ENCODE data around the gene KRT84. TPM values are rescaled to one million over a fixed set of nuclear protein-coding genes. Genes with fewer than 3 reads are reported as not detected.
"Not testable (repeated sequence)": the region's sequence is repeated elsewhere in the genome, so short reads cannot be mapped to it uniquely, and the experiment has no call there.

KRT84 gene
- total RNA-seq, 1 experiment from 2014 or later, result not detected

DNA sequence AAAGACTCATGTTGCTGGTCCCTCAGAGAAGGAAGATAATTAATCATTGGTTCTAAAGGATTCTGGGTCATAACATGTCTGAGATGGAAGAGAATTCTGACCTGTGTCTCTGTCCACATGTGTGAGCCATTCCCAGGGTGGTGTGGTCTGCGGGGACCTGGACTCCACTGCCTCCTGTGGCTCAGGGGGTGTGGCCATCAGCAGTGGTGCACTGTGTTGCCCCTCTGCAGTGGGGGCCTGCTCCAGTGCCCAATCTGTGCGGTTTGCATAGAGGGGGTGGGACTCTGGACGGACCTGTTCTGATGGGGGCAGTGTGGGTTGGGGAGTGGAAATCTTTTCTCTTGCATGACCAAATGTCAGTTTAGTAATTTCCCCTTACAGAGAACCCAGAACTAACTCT lies 31.7 kb downstream of the KRT84 start:
- no peak for DNase-seq (ENCODE audit: low read depth)
- in situ Hi-C loops (cut with HindIII; ENCODE audit: low pct_unique_long_range_greater_than_20kb, low sequenced_read_pairs), result no loop called here

DNA sequence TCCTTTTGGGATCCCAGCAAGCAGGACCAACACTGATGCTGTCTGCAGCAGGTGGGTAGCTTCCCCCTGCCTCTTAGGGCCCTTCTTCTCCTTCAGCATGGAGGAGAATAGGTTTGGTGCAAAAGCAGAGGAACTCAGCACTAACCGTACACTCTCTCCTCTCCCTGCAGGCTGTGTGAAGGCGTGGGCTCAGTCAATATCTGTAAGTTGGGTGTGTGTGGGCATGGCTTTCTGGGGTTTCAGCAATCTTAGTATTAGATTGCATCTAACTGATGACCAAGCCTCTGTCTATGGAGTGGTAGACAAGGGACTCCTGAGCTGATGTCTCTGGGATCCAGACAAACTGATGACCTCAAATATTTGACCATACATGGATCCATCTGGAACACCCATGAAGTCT lies 32.5 kb downstream of the KRT84 start:
- in situ Hi-C loops (cut with HindIII; ENCODE audit: low pct_unique_long_range_greater_than_20kb, low sequenced_read_pairs), result no loop called here
- no peak for DNase-seq (ENCODE audit: low read depth)

DNA sequence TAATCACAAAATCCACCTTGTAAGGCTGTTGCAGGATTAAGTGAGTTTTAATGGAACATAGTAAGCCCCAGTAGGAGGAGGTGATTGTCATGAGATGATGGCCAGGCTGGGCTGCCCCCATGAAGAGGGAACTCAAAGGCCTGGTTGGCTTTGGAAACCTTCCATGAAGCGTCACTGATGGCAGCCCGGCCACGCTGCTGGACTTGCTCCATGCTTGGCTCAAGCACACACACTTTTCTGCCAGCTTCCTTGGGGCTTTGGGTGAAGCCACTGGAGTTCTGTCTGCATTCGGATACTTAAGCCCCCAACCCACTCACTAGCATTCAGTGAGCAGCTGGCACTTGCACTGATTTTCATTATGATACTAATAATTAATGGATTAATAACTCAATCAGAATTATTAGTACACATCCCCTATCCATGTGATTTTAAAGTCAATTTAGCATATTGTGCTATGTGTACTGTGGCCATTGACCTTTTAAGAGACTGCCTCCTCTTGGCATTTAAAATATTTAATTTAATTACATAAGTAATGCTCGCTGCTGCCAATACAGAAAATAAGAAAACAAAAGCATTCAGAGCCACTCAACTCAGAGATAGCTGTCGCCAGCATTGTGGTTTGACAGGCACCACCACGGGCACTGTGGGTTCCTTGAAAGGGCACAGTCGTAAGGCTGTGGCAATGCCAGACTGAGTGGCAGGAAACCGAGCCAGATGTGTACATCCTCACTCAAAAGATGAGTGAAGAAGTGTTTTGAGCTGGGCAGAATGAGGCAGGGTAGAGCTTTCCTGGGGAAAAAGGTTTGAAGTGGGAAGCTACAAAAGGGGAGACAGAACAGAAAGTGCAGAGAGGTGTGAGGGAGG lies 34.0 kb downstream of the KRT84 start:
- no peak for DNase-seq (ENCODE audit: low read depth)
- in situ Hi-C loops (cut with HindIII; ENCODE audit: low pct_unique_long_range_greater_than_20kb, low sequenced_read_pairs), result no loop called here

DNA sequence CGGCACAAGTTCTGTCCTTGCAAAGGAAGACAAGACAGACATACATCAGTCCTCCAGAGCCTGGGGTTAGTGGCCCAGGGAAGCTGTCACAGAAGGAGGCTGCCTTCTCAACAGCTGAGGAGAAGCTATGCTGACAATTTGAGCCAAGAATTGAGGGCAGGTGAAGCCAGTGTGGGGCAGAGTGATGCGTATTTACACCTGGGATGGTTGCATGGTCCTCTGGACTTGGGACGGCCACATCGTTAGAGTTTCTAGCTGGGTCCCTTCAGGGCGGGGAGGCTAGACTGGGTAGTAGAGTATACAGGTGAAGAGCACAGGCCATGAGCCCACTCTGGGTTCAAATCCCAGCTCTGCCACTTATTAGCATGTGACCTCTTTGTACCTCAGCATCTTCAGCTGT lies 34.7 kb downstream of the KRT84 start:
- in situ Hi-C loops (cut with HindIII; ENCODE audit: low pct_unique_long_range_greater_than_20kb, low sequenced_read_pairs), result no loop called here
- DNase-seq (ENCODE audit: low read depth), result no peak

DNA sequence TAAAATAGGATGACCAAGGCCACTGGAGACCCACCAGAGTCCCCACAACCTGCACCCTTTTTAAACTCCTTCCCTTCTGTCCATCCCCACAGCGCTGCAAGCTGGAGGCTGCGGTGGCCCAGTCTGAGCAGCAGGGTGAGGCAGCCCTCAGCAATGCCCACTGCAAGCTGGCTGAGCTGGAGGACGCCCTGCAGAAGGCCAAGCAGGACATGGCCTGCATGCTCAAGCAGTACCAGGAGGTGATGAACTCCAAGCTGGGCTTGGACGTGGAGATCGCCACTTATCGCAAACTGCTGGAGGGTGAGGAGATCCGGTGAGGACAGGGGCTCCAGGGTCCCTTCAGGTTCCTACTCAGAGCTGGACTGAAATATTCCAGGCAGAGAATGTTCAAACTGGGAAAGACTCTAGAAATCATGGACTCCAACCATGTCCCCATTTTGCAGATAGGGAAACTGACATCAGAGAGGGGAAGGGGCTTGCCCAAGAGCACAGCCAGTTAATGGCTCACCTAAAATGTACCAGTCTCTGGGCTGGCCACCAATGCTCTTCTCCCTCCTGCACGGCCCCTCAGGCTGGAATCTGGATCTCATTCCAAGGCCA lies 35.3 kb downstream of the KRT84 start:
- in situ Hi-C loops (cut with HindIII; ENCODE audit: low pct_unique_long_range_greater_than_20kb, low sequenced_read_pairs), result no loop called here
- DNase-seq (ENCODE audit: low read depth), result no peak

DNA sequence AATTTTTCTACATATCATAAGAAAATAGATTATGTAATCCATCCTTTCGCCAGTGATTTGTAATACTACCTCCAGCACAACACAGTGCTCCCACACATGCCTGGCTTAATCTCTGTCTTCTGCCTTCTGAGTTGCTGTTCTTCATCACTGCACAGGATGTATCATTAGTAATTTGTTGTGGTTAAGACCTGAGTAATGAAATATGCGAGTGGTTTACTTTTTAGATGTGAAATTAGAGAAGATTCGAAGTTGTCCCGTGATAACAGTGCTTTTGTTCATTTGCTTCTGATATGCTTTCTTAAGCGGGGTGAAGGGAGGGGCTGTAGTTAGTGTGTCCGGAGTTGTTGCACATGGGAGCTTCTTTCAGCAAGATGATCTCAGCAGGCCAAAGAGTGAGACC lies 36.3 kb downstream of the KRT84 start:
- peak; percentile 70 for DNase-seq (ENCODE audit: low read depth)
- in situ Hi-C loops (cut with HindIII; ENCODE audit: low pct_unique_long_range_greater_than_20kb, low sequenced_read_pairs), result no loop called here

DNA sequence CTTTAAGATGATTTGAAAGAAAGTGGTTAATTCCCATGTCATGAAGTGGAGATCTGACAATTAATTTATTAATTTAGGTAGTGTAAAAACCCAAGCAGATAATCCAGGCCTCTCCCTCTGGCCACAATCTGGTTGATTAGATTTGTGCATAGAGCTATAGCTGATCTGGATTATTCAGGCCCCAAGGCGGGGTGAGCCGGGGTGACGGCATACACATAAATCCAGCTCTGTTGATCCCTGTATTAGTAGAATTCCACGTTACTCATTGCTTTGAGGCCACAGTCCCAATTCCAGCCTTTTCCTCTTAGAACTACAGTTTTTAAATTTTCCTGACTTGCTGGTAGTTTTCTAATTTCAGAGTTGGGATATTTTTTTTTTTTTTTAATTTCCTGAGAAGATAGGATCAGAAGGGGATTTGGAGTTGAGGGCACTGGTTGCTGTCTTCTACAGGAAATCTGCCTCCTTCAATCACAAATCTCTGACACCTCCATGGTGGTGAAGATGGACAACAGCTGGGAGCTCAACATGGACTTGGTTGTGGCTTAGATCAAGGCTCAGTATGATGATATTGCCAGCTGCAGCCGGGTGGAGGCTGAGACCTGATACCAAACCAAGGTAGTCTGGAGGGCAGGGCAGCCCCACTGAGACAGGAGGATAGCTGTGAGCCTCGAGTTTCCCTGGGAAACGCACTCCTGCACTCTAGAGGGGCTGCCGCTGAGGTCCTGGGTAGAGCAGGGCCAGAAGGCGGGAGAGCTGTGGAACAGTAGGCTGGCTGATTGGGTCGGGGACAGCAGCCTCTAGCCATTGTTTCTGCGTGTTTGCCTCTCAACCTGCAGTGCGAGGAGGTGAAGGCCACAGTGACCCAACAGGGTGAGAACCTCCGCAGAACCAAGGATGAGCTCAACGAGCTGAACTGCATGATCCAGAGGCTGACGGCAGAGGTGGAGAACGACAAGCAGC lies 37.6 kb downstream of the KRT84 start:
- DNase-seq (ENCODE audit: low read depth), result no peak
- in situ Hi-C loops (cut with HindIII; ENCODE audit: low pct_unique_long_range_greater_than_20kb, low sequenced_read_pairs), result no loop called here

DNA sequence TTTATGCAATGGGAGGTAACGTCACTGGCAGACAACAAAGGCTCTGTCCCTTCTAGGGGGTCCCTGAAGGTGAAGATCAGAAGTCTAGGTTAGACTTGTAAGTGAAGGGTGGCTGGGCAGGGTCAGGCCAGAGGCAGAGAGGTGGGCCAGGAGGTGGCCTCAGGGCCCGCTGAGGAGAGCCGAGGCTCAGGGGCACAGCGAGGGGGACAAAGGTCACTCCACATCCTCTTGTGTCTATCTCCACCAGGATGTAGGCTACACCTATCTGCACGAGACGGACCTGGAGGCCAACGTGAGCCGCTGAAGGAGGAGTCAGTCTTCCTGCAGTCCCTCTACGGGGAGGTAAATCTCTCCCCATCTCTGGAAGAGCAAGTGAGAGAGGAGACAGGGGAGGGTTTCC lies 38.4 kb downstream of the KRT84 start:
- DNase-seq (ENCODE audit: low read depth), result no peak
- in situ Hi-C loops (cut with HindIII; ENCODE audit: low pct_unique_long_range_greater_than_20kb, low sequenced_read_pairs), result no loop called here

DNA sequence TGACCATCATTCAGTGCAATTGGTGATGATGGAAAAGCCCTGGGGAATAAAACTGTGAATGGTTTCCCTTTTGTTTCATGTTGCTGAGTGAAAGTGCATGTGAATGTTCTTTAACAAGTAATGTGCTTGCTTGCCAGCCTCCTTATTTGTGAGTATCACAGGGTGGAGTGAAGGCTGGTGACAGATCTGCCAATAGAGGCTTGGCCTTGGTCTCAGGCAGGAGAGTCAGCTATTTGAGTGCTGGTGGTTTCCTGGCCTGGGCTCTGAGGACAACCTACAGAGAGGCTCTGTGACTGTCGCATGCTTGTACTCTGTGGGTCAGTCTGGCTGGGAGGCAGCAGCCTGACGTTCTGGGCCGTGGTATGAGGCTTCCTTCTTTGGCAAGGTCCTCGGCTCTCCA lies 38.9 kb downstream of the KRT84 start:
- no peak for DNase-seq (ENCODE audit: low read depth)
- in situ Hi-C loops (cut with HindIII; ENCODE audit: low pct_unique_long_range_greater_than_20kb, low sequenced_read_pairs), result no loop called here

DNA sequence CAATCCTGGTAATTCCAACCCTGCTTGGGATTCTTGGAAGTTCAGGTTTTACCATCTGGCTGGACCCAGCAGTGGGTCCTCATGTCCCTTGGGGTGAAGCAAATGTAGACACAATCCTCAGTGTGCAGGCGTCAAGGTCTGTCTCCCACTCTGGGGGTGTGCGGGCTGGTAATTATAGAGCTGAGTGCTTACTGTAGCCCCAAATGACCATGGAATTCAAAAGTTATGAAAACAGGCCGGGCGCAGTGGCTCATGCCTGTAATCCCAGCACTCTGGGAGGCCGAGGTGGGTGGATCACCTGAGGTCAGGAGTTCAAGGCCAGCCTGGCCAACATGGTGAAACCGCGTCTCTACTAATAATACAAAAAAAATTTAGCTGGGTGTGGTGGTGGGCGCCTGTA lies 40.4 kb downstream of the KRT84 start:
- DNase-seq (ENCODE audit: low read depth); in situ Hi-C loops (cut with HindIII; ENCODE audit: low pct_unique_long_range_greater_than_20kb, low sequenced_read_pairs): not testable (repeated sequence)

DNA sequence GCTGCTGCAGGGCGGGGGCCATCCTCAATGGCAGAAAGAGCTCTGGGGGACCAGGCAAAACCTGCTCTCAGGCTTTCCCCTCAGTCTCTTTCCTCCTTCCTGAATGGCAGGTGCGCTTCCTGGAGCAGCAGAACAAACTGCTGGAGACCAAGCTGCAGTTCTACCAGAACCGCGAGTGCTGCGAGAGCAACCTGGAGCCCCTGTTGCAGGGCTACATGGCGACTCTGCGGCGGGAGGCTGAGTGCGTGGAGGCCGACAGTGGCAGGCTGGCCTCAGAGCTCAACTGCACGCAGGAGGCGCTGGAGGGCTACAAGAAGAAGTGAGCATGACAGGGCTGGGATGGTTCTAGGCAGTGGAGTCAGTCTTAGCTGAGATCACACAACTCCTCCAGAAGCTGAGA lies 41.3 kb downstream of the KRT84 start:
- in situ Hi-C loops (cut with HindIII; ENCODE audit: low pct_unique_long_range_greater_than_20kb, low sequenced_read_pairs), result no loop called here
- no peak for DNase-seq (ENCODE audit: low read depth)

DNA sequence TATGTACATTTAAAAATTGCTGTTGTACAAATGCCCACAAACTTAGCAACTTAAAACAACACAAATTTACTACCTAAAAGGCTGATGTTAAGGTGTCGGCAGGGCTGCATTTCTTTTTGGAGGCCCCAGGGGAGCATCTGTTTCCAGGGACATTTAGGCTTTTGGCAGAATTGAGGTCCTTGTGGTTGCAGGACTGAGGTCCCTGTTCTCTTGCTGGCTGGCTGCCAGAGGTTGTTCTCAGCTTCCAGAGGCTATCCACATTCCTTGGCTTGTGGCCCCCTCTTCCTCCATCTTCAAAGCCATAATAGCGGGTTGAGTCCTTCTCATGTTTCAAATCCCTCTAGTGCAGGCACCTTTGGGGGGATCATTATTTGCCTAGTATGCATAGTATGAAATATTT lies 41.9 kb downstream of the KRT84 start:
- no peak for DNase-seq (ENCODE audit: low read depth)
- in situ Hi-C loops (cut with HindIII; ENCODE audit: low pct_unique_long_range_greater_than_20kb, low sequenced_read_pairs), result no loop called here

DNA sequence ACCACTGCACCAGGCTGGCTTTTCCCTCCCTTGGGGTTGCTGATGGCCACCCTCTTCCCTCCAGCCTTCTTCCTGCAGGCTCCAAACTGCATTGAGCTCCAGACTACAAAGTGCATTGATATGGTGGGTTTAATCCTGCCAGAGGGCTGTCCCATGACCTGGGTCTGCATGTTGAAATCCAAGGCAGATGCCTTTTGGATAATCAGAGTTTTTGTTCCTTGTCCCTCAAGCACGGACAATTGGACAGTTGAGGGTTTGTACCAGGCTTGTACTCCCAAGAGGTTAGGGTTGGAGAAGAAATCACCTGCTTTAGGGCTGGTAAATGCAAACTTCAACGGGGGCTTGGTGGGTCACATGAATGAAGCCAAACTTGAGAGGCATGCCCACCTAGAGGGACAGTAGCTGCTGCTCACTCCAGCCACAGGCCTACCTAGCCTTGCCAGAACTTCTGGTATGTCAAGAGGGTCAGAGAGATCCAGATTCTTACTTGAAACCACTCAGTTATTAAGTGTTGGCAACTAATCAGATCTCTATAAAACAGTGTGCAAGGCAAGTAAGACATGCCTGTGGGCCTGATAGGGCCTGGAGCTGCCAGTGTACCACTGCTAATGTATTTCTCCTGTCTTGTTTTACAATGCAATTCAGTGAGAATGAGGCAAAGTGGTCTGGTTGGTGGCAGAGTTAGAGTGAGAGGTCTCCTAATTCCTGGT lies 42.5 kb downstream of the KRT84 start:
- in situ Hi-C loops (cut with HindIII; ENCODE audit: low pct_unique_long_range_greater_than_20kb, low sequenced_read_pairs), result no loop called here
- no peak for DNase-seq (ENCODE audit: low read depth)

DNA sequence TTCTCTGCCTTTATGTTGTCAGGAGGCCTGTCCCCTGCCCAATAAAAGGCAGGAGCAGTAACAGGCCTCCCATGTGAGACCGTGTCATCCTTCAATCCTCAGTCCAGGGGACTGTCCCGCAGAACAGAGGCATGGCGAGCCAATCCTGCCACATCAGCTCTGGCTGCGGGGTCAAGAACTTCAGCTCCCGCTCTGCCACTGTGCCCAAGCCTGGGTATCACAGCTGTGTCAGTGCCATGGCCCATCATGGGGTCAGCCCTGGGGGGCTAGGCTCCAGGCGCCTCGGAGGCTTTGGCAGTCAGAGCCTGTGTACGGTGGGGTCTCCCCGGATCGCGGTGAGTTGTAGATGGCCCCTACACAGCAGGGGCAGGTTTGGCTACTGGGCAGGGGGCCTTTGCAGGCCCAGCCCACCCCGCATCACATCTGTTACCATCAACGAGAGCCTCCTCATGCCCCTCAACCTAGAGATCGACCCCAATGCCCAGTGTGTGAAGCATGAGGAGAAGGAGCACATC lies 44.3 kb downstream of the KRT84 start:
- in situ Hi-C loops (cut with HindIII; ENCODE audit: low pct_unique_long_range_greater_than_20kb, low sequenced_read_pairs), result no loop called here
- DNase-seq (ENCODE audit: low read depth), result no peak

DNA sequence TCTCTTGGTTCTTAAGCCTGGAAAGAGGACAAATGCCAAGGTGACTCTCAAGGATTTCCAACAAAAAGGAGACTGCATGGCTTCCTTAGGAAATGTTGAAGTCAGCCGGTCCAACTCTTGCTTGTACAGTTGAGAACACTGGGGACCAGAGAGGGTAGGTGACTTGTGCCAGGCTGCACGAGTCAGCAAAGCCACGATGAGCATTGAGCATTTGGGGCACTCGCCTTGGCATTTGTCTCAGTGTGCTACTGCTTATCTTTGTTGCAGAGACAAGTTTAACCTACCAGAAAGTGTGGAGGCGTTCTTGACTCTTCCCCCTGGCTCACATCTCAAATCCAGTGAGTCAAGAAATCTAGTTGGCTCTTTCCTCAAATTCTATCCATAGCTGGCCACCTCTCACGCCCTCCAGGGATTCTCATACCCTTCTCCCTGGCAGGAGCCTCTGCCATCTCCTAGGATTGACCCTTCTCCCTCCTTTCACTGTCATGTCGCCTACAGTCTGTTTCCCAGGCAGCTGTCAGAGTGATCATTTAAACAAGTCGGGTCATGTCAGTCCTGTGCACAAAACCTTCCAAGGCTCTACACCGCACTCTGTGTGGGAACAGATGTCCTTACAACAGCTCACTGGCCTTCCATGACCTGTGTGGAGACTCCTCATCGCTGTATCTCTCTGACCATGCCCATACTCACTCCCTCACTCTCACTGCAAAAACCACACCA lies 47.1 kb downstream of the KRT84 start:
- no peak for DNase-seq (ENCODE audit: low read depth)
- in situ Hi-C loops (cut with HindIII; ENCODE audit: low pct_unique_long_range_greater_than_20kb, low sequenced_read_pairs), result no loop called here

DNA sequence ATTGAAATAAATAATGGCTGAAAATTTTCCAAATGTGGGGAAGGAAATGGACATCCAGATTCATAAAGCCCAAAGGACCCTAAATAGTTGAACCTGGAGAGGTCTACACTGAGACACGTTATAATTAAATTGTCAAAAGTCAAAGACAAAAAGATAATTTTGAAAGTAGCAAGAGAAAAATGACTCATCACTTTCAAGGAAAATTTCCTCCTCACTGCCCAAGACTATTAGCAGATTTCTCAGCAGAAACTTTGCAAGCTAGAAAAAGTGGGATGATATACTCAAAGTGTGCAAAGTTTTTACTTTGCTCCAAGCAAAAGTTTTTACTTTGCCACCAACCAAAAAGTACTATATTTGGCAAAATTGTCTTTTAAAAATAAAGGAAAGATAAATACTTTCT lies 48.4 kb downstream of the KRT84 start:
- DNase-seq (ENCODE audit: low read depth), result peak; percentile 25
- in situ Hi-C loops (cut with HindIII; ENCODE audit: low pct_unique_long_range_greater_than_20kb, low sequenced_read_pairs), result no loop called here

DNA sequence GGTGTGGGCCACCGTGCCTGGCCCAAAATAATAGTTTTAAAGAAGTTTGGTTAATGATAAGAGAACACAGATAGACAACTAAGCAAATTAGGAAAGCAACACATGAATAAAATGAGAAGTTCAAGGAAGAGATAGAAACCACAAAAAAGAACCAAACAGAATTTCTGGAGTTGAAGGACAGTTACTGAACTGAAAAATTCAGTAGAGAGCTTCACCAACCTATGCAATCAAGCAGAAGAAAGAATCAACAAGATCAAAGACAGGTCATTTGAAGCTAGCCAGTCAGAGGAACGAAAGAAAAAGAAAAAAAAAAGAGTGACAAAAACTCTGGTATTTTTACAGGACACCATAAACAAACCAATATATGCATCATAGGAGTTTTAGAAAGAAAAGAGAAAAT lies 48.8 kb downstream of the KRT84 start:
- in situ Hi-C loops (cut with HindIII; ENCODE audit: low pct_unique_long_range_greater_than_20kb, low sequenced_read_pairs), result no loop called here

More for the DNA sequence above, 48.8 kb downstream of the KRT84 start:
- peak; percentile 21 for DNase-seq (ENCODE audit: low read depth)
